Mucosa of stomach (tissue), 1 donor: ENCODE results near the gene ADD1.

ENCODE experiments used
- H3K27me3 ChIP-seq: one replicate; pipeline ENCODE4 v1.7.0; 2013; ENCODE audit warnings: mild to moderate bottlenecking, low read length; ENCODE audit not compliant: control insufficient read depth, insufficient read depth
- H3K36me3 ChIP-seq: one replicate; pipeline ENCODE4 v1.7.0; 2013; ENCODE audit warnings: low read length; ENCODE audit not compliant: control insufficient read depth, insufficient read depth
- H3K4me1 ChIP-seq: one replicate; pipeline ENCODE4 v1.7.0; 2013; ENCODE audit warnings: mild to moderate bottlenecking, low read length; ENCODE audit not compliant: control insufficient read depth, insufficient read depth
- H3K4me3 ChIP-seq: one replicate; pipeline ENCODE4 v1.7.0; 2013; ENCODE audit warnings: low read length
- H3K9ac ChIP-seq: one replicate; pipeline ENCODE4 v1.7.0; 2013; ENCODE audit warnings: mild to moderate bottlenecking, low read length, moderate library complexity
- H3K9me3 ChIP-seq: one replicate; pipeline ENCODE4 v1.7.0; 2013; ENCODE audit warnings: mild to moderate bottlenecking, low read length, moderate library complexity; ENCODE audit not compliant: control insufficient read depth
- donor health status: Pancreatic carcinoma.

ADD1 gene

DNA sequence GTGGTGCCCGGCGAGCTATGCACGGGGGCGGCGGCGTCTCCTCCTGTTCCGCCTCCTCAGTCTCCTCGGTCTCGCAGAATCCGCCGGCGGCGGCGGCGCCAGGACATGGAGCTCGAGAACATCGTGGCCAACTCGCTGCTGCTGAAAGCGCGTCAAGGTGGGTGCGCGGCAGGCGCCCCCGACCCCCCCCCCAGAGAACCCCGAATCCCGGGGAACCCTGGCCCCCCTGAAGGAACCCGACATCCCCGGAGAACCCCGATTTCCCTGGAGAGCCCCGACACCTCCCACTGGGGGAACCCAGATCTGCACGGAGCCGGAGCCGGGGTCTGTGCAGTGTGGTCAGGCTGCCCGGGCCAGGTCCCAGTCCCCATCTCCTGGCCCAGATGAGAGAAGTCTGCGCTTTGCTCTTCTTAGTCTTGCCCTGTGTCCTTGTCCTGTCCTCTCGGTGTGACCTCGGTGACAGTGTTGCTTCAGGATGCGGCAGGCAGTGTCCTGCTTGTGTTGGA is 120.4 kb downstream of the ADD1 start:
- Histone ChIP-seq H3K4me1 (peaks cover 13% of the 10 kb centered on the region), H3K9me3 (no peaks in the 10 kb centered on the region), H3K4me3 (peak overlapping the region; percentile 67), H3K9ac (peak overlapping the region; percentile 55), H3K27me3 (no peaks in the 10 kb centered on the region), H3K36me3 (no peaks in the 10 kb centered on the region)

DNA sequence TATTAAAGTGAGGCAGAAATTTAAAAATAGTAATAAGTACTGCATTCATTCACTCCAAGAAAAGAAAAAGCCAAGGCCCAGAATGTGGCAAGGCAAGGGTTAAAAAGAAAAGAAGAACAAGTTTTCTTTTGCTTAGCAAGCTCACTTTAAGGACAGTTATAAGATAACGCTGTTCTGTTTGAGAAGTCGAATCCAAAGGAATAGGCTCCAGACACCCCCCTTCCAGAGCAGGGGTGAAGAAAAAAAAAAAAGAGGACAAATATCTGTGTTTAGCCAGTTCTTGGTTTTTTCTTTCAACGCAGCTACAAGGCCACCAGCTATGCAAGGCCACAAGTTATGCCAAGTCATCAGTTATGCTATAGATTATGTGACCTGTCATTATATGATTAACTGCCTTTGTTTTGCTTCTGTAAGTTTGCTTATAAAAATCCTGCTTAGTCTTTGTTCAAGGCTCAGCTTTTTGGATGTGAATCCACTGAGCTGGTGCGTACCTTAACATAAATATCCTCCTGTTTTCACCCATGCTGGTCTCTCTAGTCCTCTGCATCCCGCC is 121.1 kb downstream of the ADD1 start:
- no peaks in the 10 kb centered on the region for H3K36me3 ChIP-seq
- no peaks in the 10 kb centered on the region for H3K27me3 ChIP-seq
- H3K9me3 ChIP-seq: no peaks in the 10 kb centered on the region
- H3K9ac ChIP-seq: no peak overlapping the region
- H3K4me3 ChIP-seq: no peak overlapping the region
- H3K4me1 ChIP-seq: peaks cover 13% of the 10 kb centered on the region

DNA sequence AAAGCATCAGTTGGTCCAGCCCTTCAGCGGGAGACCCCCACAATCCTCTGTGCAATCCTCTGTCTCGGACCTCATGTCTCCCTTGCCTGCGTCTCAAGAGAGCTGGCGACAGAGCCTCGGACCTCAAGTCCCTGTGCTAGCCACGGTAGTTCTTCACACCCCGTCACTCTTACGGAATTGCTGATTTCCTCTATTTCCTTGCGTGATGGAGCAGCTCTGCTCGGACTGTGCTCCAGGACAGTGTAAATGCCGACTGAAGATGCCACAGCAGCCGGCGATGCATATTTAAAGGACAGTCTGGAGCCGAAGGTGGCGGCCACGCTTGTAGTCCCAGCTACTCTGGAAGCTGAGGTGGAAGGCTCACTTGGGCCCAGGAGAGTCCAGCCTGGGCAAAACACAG is 121.6 kb downstream of the ADD1 start:
- Histone ChIP-seq H3K36me3 (no peaks in the 10 kb centered on the region), H3K27me3 (no peaks in the 10 kb centered on the region), H3K4me1 (peaks cover 13% of the 10 kb centered on the region), H3K4me3 (no peak overlapping the region), H3K9me3 (no peaks in the 10 kb centered on the region), H3K9ac (no peak overlapping the region)

DNA sequence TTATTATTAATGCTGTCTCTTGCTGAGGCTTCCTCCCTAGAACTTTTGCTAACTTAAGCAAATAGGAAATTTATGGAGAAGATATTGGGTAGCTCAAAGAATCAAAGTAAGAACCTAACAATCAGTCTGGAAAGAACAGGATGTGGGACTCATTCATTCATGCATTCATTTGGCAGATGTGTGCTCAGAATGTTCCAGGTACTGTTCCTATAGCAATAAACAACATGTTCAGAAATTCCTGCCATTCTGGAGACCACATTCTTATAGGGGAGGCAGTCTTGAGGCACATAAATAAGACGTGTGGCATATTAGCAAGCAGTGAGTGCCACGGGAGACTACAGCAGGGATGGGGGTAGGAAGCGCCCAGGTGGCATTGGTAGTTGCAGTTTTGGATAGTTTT is 124.7 kb downstream of the ADD1 start:
- H3K9ac ChIP-seq: no peak overlapping the region
- no peaks in the 10 kb centered on the region for H3K9me3 ChIP-seq
- H3K4me1 ChIP-seq: no peaks in the 10 kb centered on the region
- H3K27me3 ChIP-seq: no peaks in the 10 kb centered on the region
- no peaks in the 10 kb centered on the region for H3K36me3 ChIP-seq
- no peak overlapping the region for H3K4me3 ChIP-seq

DNA sequence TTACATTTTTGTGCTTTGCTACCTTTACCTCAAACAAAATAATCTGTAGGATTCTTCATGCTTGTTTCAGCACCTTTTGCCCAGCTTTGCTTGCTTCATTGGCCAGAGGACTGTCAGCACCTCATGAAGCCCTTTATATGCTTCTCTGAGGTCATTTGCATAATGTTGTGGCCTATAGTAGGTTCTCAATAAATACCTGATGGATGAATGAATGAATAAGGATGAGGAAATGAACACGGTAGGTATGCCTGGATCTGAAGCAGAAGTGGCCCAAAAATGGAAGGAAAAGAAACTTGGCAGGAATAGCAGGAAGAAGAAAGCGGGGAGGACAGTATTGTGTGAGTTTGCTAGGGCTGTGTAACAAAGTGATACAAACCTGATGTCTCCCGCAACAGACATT is 127.6 kb downstream of the ADD1 start:
- Histone ChIP-seq H3K4me3 (no peak overlapping the region), H3K27me3 (no peaks in the 10 kb centered on the region), H3K36me3 (no peaks in the 10 kb centered on the region), H3K9ac (no peak overlapping the region), H3K4me1 (no peaks in the 10 kb centered on the region), H3K9me3 (no peaks in the 10 kb centered on the region)

DNA sequence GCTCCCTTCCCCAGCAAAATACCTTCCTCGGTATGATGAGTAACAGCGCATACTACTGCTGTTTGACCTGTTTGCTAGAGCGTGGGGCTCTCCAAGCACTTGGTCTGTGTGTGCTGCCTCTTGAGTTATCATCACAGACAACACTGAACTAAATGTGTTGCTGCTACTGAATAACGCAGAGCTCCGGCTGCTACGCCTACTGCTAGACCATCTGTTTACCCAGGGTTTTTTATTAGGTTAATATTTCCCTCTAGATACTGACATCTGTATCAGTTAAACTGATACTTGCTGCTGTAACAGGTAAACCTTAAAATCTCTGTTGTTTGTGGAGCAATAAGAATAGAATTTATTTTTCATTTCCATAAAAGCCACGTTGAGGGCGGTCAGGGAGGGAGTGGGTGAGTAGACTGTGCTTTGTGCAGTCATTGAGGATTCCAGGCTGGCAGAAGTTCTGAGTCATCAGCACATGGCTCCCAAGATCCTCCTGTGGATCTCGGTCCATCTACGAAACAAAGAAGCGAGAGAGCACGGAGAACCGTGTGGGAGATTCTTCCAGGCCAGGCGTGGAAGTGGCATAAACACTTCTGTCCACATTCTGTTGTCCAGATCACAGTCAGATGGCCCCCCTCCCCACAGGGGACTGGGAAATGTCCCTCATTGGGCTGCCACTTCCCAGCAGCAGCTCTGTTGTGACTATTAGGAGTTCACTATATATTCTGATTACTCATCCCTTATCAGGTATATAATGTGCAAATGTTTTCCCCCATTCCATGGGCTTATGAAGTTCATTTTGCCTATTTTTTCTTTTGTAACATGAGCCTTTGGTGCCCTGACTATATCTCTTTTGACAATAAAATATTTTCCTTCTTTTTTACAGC is 133.8 kb downstream of the ADD1 start:
- H3K4me1 ChIP-seq: no peaks in the 10 kb centered on the region
- no peak overlapping the region for H3K9ac ChIP-seq
- H3K27me3 ChIP-seq: no peaks in the 10 kb centered on the region
- no peaks in the 10 kb centered on the region for H3K9me3 ChIP-seq
- no peak overlapping the region for H3K4me3 ChIP-seq
- H3K36me3 ChIP-seq: no peaks in the 10 kb centered on the region
